Measurements from ENCODE around the gene KCNK1. TPM values are rescaled to one million over a fixed set of nuclear protein-coding genes. Genes with fewer than 3 reads are reported as not detected.

Gene KCNK1
- polyA plus RNA-seq, 1 donor from 2014 or later: 1.8 TPM

DNA sequence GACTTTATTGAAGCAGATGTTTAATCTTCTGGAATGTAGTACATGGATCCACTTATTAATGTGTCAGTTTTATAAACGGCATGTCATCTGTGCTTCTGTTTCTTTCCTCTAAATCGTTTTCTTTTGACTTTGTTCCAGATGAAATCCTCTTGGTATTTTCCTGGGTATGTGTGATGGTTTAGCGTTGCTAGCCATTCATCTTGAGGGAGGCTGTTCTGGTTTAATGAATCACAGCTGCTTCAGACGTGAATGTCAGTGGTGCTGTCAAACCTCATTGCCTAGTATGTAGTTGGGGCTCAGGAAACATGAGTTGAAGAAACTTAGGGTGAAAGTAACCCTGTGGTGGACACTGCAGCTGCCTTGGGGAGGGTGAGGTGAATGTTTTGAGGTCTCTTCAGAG lies 33.2 kb downstream of the KCNK1 start:
- no peaks in the 10 kb centered on the region for H3K27me3 ChIP-seq (ENCODE audit: insufficient read depth, low read depth, low read length)
- no peak for TF ChIP-seq MXI1 (conservative IDR thresholded peaks at IDR 0.05; ENCODE audit: poor library complexity, severe bottlenecking)
- no peak for TF ChIP-seq SMC3 (conservative IDR thresholded peaks at IDR 0.05; ENCODE audit: poor library complexity)
- TF ChIP-seq EZH2 (IDR thresholded peaks at IDR 0.05; ENCODE audit: borderline replicate concordance, insufficient read depth, low read length, poor library complexity, severe bottlenecking): no peak
- H2AFZ ChIP-seq (ENCODE audit: low read depth, low read length): no peak overlapping the region
- H4K20me1 ChIP-seq (ENCODE audit: insufficient read depth): no peaks in the 10 kb centered on the region
- H3K9ac ChIP-seq (ENCODE audit: low read length): no peak overlapping the region
- H3K27ac ChIP-seq (ENCODE audit: low read length): no peak overlapping the region
- no peak overlapping the region for H3K4me3 ChIP-seq (ENCODE audit: low read length)
- H3K9me2 ChIP-seq (ENCODE audit: insufficient read depth, low read length): no peaks in the 10 kb centered on the region
- no peak overlapping the region for H3K4me2 ChIP-seq (ENCODE audit: low read length)
- H3K9me3 ChIP-seq (ENCODE audit: low read length): no peaks in the 10 kb centered on the region
- no peaks in the 10 kb centered on the region for H3K36me3 ChIP-seq (ENCODE audit: insufficient read depth, low read length)
- H3K79me2 ChIP-seq (replicated peaks; ENCODE audit: insufficient read depth, low read length): no peaks in the 10 kb centered on the region
- no peaks in the 10 kb centered on the region for H3F3A ChIP-seq (ENCODE audit: insufficient read depth, low read length, poor library complexity, severe bottlenecking)

DNA sequence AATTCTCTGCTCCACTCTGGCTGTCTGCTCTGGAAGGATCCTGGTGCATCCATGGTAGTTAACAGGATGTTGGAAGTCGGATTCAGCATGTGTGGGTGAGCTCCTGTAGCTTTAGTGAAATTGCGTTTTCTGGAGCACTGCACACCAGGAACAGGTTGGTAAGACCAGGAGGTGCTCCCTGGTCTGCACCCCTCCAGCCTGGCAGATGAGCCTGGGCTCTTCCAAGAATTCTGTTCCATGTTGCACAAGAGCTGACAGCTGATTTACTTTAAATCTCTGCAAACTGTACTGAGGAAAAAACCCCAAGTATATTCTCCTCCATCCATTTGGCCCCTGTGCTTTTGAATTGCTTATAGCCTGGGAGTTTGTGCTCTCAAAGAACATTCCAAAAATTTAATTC lies 33.7 kb downstream of the KCNK1 start:
- no peak overlapping the region for H3K4me3 ChIP-seq (ENCODE audit: low read length)
- TF ChIP-seq SMC3 (conservative IDR thresholded peaks at IDR 0.05; ENCODE audit: poor library complexity) (no peak), MXI1 (conservative IDR thresholded peaks at IDR 0.05; ENCODE audit: poor library complexity, severe bottlenecking) (no peak), TAF1 (IDR thresholded peaks at IDR 0.05; ENCODE audit: low read depth) (no peak), RAD21 (conservative IDR thresholded peaks at IDR 0.05) (no peak), POLR2AphosphoS5 (IDR thresholded peaks at IDR 0.05) (no peak)
- TF ChIP-seq, protein P1, sequence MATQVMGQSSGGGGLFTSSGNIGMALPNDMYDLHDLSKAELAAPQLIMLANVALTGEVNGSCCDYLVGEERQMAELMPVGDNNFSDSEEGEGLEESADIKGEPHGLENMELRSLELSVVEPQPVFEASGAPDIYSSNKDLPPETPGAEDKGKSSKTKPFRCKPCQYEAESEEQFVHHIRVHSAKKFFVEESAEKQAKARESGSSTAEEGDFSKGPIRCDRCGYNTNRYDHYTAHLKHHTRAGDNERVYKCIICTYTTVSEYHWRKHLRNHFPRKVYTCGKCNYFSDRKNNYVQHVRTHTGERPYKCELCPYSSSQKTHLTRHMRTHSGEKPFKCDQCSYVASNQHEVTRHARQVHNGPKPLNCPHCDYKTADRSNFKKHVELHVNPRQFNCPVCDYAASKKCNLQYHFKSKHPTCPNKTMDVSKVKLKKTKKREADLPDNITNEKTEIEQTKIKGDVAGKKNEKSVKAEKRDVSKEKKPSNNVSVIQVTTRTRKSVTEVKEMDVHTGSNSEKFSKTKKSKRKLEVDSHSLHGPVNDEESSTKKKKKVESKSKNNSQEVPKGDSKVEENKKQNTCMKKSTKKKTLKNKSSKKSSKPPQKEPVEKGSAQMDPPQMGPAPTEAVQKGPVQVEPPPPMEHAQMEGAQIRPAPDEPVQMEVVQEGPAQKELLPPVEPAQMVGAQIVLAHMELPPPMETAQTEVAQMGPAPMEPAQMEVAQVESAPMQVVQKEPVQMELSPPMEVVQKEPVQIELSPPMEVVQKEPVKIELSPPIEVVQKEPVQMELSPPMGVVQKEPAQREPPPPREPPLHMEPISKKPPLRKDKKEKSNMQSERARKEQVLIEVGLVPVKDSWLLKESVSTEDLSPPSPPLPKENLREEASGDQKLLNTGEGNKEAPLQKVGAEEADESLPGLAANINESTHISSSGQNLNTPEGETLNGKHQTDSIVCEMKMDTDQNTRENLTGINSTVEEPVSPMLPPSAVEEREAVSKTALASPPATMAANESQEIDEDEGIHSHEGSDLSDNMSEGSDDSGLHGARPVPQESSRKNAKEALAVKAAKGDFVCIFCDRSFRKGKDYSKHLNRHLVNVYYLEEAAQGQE (IDR thresholded peaks at IDR 0.05; ENCODE audit: borderline replicate concordance): no peak
- TF ChIP-seq, protein P2, sequence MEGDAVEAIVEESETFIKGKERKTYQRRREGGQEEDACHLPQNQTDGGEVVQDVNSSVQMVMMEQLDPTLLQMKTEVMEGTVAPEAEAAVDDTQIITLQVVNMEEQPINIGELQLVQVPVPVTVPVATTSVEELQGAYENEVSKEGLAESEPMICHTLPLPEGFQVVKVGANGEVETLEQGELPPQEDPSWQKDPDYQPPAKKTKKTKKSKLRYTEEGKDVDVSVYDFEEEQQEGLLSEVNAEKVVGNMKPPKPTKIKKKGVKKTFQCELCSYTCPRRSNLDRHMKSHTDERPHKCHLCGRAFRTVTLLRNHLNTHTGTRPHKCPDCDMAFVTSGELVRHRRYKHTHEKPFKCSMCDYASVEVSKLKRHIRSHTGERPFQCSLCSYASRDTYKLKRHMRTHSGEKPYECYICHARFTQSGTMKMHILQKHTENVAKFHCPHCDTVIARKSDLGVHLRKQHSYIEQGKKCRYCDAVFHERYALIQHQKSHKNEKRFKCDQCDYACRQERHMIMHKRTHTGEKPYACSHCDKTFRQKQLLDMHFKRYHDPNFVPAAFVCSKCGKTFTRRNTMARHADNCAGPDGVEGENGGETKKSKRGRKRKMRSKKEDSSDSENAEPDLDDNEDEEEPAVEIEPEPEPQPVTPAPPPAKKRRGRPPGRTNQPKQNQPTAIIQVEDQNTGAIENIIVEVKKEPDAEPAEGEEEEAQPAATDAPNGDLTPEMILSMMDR (IDR thresholded peaks at IDR 0.05; ENCODE audit: poor library complexity, severe bottlenecking): no peak
- no peak overlapping the region for H2AFZ ChIP-seq (ENCODE audit: low read depth, low read length)
- H3F3A ChIP-seq (ENCODE audit: insufficient read depth, low read length, poor library complexity, severe bottlenecking): no peaks in the 10 kb centered on the region
- no peaks in the 10 kb centered on the region for H3K9me3 ChIP-seq (ENCODE audit: low read length)
- H3K27me3 ChIP-seq (ENCODE audit: insufficient read depth, low read depth, low read length): no peaks in the 10 kb centered on the region
- H3K4me2 ChIP-seq (ENCODE audit: low read length): no peak overlapping the region
- no peak overlapping the region for H3K27ac ChIP-seq (ENCODE audit: low read length)
- no peaks in the 10 kb centered on the region for H3K79me2 ChIP-seq (replicated peaks; ENCODE audit: insufficient read depth, low read length)
- H3K9ac ChIP-seq (ENCODE audit: low read length): no peak overlapping the region
- H3K36me3 ChIP-seq (ENCODE audit: insufficient read depth, low read length): no peaks in the 10 kb centered on the region
- H3K9me2 ChIP-seq (ENCODE audit: insufficient read depth, low read length): no peaks in the 10 kb centered on the region
- no peaks in the 10 kb centered on the region for H4K20me1 ChIP-seq (ENCODE audit: insufficient read depth)

DNA sequence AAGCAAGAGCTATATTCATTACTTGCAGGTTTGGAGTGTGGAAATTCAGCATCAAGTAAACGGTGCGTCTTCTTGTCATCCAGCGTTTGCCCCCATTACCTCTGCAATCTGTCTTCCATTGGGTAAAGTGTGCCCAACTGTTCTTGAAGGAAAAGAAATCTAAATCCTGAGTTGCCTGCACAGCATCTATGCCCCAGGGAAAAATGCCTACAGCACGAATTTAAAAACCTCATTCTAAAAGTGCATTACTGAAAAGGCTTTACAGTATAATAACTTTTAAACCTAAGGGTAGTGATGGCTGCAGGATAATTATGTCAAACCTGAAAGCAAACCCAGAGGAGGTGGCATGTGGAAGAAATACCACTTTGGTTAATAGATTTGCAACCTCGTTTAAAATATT lies 37.2 kb downstream of the KCNK1 start:
- H3K27ac ChIP-seq (ENCODE audit: low read length): no peak overlapping the region
- no peaks in the 10 kb centered on the region for H3K36me3 ChIP-seq (ENCODE audit: insufficient read depth, low read length)
- no peak for TF ChIP-seq TAF1 (IDR thresholded peaks at IDR 0.05; ENCODE audit: low read depth)
- no peak for TF ChIP-seq EZH2 (IDR thresholded peaks at IDR 0.05; ENCODE audit: borderline replicate concordance, insufficient read depth, low read length, poor library complexity, severe bottlenecking)
- TF ChIP-seq MXI1 (conservative IDR thresholded peaks at IDR 0.05; ENCODE audit: poor library complexity, severe bottlenecking): no peak
- no peak for TF ChIP-seq SMC3 (conservative IDR thresholded peaks at IDR 0.05; ENCODE audit: poor library complexity)
- no peaks in the 10 kb centered on the region for H3K9me3 ChIP-seq (ENCODE audit: low read length)
- H2AFZ ChIP-seq (ENCODE audit: low read depth, low read length): no peak overlapping the region
- H3F3A ChIP-seq (ENCODE audit: insufficient read depth, low read length, poor library complexity, severe bottlenecking): no peaks in the 10 kb centered on the region
- H3K4me3 ChIP-seq (ENCODE audit: low read length): no peak overlapping the region
- no peak overlapping the region for H3K9ac ChIP-seq (ENCODE audit: low read length)
- H3K27me3 ChIP-seq (ENCODE audit: insufficient read depth, low read depth, low read length): no peaks in the 10 kb centered on the region
- no peaks in the 10 kb centered on the region for H3K79me2 ChIP-seq (replicated peaks; ENCODE audit: insufficient read depth, low read length)
- H4K20me1 ChIP-seq (ENCODE audit: insufficient read depth): no peaks in the 10 kb centered on the region
- H3K4me2 ChIP-seq (ENCODE audit: low read length): no peak overlapping the region
- H3K9me2 ChIP-seq (ENCODE audit: insufficient read depth, low read length): no peaks in the 10 kb centered on the region
